Tibial artery (tissue), 4 donors: ENCODE results near the gene C1orf53.

ENCODE experiments used
- DNase-seq, 2 donors: peaks; one replicate each; pipeline ENCODE4 v3.0.0-alpha.2; 2019
- H3K27ac ChIP-seq, 2 donors: fragments of 200-600 bp; sonication (generic) in 1 of 2; 1 replicate in 1 of 2; 2 replicates in 1 of 2; pipeline ENCODE4 v1.5.1; 2018 to 2019; ENCODE audit warnings: mild to moderate bottlenecking in 1 of 2
- H3K27me3 ChIP-seq, 2 donors: fragments of 200-600 bp; sonication (generic) in 1 of 2; one replicate each; pipeline versions ENCODE4 v1.5.1 to v1.6.0; 2016 to 2019
- H3K36me3 ChIP-seq, 3 donors: fragments of 200-600 bp; sonication (generic) in 2 of 3; one replicate each; pipeline ENCODE4 v1.5.1; 2016 to 2019; ENCODE audit warnings: mild to moderate bottlenecking in 2 of 3
- H3K4me1 ChIP-seq, 4 donors: fragments of 200-600 bp; sonication (generic) in 2 of 4; 1 replicate in 3 of 4; 2 replicates in 1 of 4; pipeline ENCODE4 v1.5.1; 2016 to 2019
- H3K4me3 ChIP-seq, 2 donors: fragments of 200-600 bp; sonication (generic) in 1 of 2; 1 replicate in 1 of 2; 2 replicates in 1 of 2; pipeline ENCODE4 v1.5.1; 2018 to 2019; ENCODE audit warnings: mild to moderate bottlenecking in 2 of 2
- H3K9me3 ChIP-seq, 3 donors: fragments of 200-600 bp; sonication (generic) in 1 of 3; one replicate each; pipeline ENCODE4 v1.5.1; 2016 to 2019
- CTCF ChIP-seq, 2 experiments: fragments of 200-600 bp in 1 of 2; fragments of 450-650 bp in 1 of 2; IDR thresholded peaks; one replicate each; pipeline ENCODE4 v1.5.1; 2017 to 2019; ENCODE audit warnings: antibody characterized with exemption in 2 of 2, mild to moderate bottlenecking in 1 of 2, moderate library complexity in 1 of 2
- intact Hi-C: fragments of 100-400 bp; cut with DNase I; formaldehyde crosslinking; loops from one replicate; pipeline ENCODE4 v1.15.0; 2023; ENCODE audit warnings: low total_unique reads

The C1orf53 gene

DNA sequence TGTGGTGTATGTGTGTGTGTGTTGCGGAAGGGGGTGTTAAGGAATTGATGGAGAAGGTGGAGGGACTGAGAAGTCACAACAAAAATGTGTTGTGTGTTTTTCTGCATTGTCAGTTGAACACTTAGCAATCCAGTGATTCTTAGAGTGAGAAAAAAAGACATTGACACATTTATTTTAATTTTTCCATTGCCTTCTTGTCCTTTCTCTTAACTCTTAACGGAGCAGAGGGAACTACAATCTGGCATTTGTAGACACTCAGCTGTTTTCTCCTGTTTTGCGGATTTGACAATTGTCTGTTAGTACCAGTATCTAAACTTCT lies 725 bp downstream of the C1orf53 start:
- H3K9me3 ChIP-seq: no peaks in the 10 kb centered on the region
- H3K27ac ChIP-seq: peak overlapping the region; percentile 82 to 84
- intact Hi-C loops: loop anchor here (5.0 kb wide), 1 partner anchor 126 kb away; the partner anchor contains the start of gene DENND1B
- no peak for DNase-seq
- peaks cover 0 to 8% (median 0%) of the 10 kb centered on the region in 4 donors for H3K4me1 ChIP-seq
- H3K4me3 ChIP-seq: peak overlapping the region; percentile 65 to 83
- TF ChIP-seq CTCF (IDR thresholded peaks at IDR 0.05): no peak
- peaks cover 0 to 8% of the 10 kb centered on the region in 2 donors for H3K27me3 ChIP-seq
- no peaks in the 10 kb centered on the region for H3K36me3 ChIP-seq

DNA sequence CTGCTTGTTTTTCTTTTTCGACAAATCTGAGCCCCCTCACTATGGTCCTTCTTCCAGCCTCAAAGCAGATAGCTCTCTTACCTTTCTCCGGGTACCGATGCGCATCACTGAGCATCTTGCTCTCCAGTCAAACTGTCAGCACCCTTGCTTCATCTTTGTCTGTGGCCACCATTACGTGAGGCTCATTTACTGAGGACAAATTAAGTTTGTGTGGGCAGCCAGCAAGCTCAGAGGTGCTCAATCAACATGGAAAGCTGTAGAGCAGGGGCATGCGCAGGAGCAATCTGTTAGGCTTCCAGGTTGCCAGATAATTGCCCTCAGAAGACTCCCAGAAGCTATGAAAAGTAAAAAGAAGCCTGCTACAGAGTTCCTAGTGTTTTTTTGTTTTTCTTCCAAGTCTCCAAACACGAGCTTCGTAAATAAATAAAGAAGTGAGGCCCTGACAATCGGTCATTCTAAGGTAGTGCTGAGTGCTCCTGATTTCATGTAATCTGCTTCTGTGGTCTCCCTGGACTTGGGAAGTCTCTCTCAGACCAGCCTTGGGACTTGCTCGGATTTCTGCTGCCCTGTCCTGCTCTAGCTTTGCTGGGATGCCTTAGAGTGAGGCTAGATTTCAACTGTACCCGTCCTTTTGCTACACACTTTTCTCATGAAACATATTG lies 1.8 kb downstream of the C1orf53 start:
- no peak overlapping the region for H3K4me3 ChIP-seq
- H3K9me3 ChIP-seq: no peaks in the 10 kb centered on the region
- intact Hi-C loops: loop anchor here (5.0 kb wide), 1 partner anchor 127 kb away; the partner anchor contains the start of gene DENND1B
- H3K36me3 ChIP-seq: no peaks in the 10 kb centered on the region
- TF ChIP-seq CTCF (IDR thresholded peaks at IDR 0.05): no peak
- DNase-seq: no peak
- peaks cover 0 to 8% (median 0%) of the 10 kb centered on the region in 4 donors for H3K4me1 ChIP-seq
- H3K27ac ChIP-seq: no peak overlapping the region
- H3K27me3 ChIP-seq: peaks cover 0 to 20% of the 10 kb centered on the region in 2 donors

DNA sequence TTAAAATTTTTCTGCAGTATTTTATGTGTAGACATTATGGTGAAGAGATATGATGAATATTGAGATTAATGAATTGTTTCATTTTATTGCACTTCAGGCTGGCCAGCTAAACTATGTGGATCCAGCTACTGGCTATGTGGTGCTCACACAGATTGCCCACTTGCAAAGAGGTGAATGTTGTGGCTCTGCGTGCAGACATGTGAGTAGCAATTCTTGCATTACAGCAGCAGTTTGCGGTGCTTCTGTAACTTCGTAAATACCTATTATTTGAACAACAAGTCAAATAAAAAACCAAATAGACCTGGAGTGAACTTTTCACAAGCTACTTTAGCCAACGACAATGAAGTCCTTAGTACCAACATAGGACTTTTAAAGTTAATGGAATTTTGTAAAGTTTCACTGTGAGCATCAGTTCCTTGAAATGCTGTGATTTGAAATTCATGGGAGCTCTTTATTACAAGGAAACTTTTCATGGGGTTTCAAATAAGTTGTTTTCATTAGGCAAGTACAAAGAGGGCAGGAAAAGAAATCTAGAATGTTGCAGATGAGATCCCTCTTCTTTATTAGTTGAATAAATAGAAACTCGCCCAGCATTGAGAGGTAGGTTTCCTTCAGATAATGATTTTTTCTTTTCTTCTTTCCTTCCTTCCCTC lies 3.4 kb downstream of the C1orf53 start:
- Histone ChIP-seq H3K4me3 (no peak overlapping the region), H3K27ac (no peak overlapping the region), H3K9me3 (no peaks in the 10 kb centered on the region), H3K36me3 (no peaks in the 10 kb centered on the region), H3K4me1 (peaks cover 0 to 13% (median 4%) of the 10 kb centered on the region in 4 donors), H3K27me3 (peaks cover 0 to 35% of the 10 kb centered on the region in 2 donors)
- no peak for TF ChIP-seq CTCF (IDR thresholded peaks at IDR 0.05)
- intact Hi-C loops: no loop called here
- no peak for DNase-seq

DNA sequence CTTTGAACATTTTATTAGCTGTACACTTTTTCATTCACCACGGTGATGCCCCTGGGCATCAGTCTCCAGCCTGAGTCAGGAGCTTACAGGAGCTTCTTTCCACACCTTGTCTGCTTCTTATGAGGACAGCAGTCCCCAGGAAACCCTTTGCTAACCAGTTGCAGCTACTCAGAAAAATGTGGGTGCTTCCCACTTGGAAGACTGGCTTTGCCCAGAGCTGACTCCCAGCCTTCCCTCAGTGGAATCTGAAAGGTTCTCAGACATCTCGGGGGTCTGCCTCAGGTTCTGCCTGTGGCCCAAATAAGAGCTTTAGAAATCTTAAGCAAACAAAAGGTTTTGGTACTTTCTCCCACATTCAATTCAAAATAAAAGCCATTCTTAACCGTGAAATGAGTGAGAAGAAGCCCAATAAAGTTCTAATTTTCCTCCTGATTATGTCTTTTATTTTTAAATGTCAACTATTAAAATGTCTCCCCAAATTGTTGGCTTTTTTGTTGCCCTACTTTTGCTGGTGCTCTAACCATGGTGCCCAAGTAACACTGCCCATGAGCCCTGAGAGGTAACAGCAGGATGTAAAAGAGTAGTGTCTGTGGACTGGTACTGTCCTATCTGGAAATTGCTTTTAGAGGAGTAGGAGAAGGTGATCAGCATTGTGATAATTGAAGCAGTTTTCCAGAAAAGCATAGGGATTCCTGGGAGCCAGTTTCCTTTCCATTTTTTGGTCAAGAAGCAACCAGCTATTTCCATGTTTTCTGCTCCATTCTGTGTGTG lies 5.6 kb downstream of the C1orf53 start:
- Histone ChIP-seq H3K27me3 (peaks cover 0 to 57% of the 10 kb centered on the region in 2 donors), H3K4me3 (no peak overlapping the region), H3K27ac (no peak overlapping the region), H3K4me1 (peaks cover 0 to 31% (median 26%) of the 10 kb centered on the region in 4 donors), H3K9me3 (no peaks in the 10 kb centered on the region), H3K36me3 (no peaks in the 10 kb centered on the region)
- no peak for TF ChIP-seq CTCF (IDR thresholded peaks at IDR 0.05)
- DNase-seq: no peak
- intact Hi-C loops: no loop called here

DNA sequence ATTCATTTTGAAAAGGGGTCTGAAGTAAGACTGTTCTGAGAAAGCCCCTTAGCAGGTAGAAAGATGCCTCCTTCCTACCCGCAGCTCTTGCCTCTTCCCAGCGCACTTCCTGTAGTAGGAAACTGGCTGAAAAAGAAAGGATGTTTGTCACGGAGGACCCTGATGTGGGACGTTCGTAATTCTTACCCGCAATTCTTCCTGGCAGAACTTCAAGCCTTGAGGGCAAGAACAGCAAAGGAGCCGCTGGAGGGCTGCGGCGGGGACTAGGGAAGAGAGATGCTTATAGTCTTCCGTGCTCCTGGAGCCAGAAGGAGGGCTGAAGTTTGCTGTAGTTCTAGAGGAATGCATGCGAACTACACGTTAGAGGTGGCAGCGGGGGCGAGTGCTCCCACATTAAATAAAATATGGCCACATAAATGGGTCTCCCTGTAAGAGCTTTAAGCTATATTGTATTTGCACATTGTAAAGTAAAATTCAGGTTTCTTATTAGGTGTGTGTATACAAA lies 6.3 kb downstream of the C1orf53 start:
- no peak for DNase-seq
- H3K9me3 ChIP-seq: no peaks in the 10 kb centered on the region
- intact Hi-C loops: no loop called here
- H3K4me1 ChIP-seq: peaks cover 0 to 34% (median 27%) of the 10 kb centered on the region in 4 donors
- H3K27ac ChIP-seq: no peak overlapping the region
- no peak for TF ChIP-seq CTCF (IDR thresholded peaks at IDR 0.05)
- H3K36me3 ChIP-seq: no peaks in the 10 kb centered on the region
- peaks cover 0 to 65% of the 10 kb centered on the region in 2 donors for H3K27me3 ChIP-seq
- H3K4me3 ChIP-seq: no peak overlapping the region
